Naive B cell (primary cell): ENCODE data around the gene CCL18. TPM values are rescaled to one million over a fixed set of nuclear protein-coding genes. Genes with fewer than 3 reads are reported as not detected.
A peak's percentile ranks its signal among the peaks of the same experiment; 100 is the strongest.
"Not testable (repeated sequence)": the region's sequence is repeated elsewhere in the genome, so short reads cannot be mapped to it uniquely, and the experiment has no call there.

Experiments used
- ATAC-seq, 2 donors: fragments of 150-1000 bp; cut with Tn5 transposase; 2 replicates each; pipeline ENCODE4 v1.10.0; 2021; ENCODE audit warnings: low read depth in 2 of 2, mild to moderate bottlenecking in 2 of 2, moderate library complexity in 2 of 2
- DNase-seq: peaks from one replicate; pipeline ENCODE4 v3.0.0; 2022
- H3K27ac Mint-ChIP-seq, 6 donors: one replicate each; pipeline ENCODE4 v1.8.0; 2020 to 2022; ENCODE audit warnings: mild to moderate bottlenecking in 6 of 6, mixed read lengths in 6 of 6, moderate library complexity in 5 of 6, inconsistent platforms in 2 of 6
- H3K27me3 Mint-ChIP-seq, 3 donors: one replicate each; pipeline ENCODE4 v1.8.0; 2021 to 2022; ENCODE audit warnings: mixed read lengths in 3 of 3, mild to moderate bottlenecking in 1 of 3
- H3K36me3 Mint-ChIP-seq, 2 donors: one replicate each; pipeline ENCODE4 v1.8.0; 2020 to 2022; ENCODE audit warnings: mixed read lengths in 2 of 2, inconsistent platforms in 1 of 2, mild to moderate bottlenecking in 1 of 2
- H3K4me1 Mint-ChIP-seq, 3 donors: one replicate each; pipeline ENCODE4 v1.8.0; 2020 to 2022; ENCODE audit warnings: mixed read lengths in 3 of 3, inconsistent platforms in 1 of 3, mild to moderate bottlenecking in 1 of 3, moderate library complexity in 1 of 3
- H3K4me3 Mint-ChIP-seq, 8 donors: one replicate each; pipeline ENCODE4 v1.8.0; 2020 to 2022; ENCODE audit warnings: mild to moderate bottlenecking in 8 of 8, mixed read lengths in 8 of 8, moderate library complexity in 8 of 8, inconsistent platforms in 2 of 8
- H3K9me3 Mint-ChIP-seq, 7 donors: one replicate each; pipeline ENCODE4 v1.8.0; 2020 to 2022; ENCODE audit warnings: mixed read lengths in 7 of 7, mild to moderate bottlenecking in 5 of 7, inconsistent platforms in 2 of 7, moderate library complexity in 1 of 7
- polyA plus RNA-seq, 6 donors: library from polyadenylated mRNA; unstranded; fragments of 300-500 nt; fragmentation: Illumina TruSeq; gene quantifications; one replicate each; pipeline ENCODE4 v1.2.3, GENCODE V29; 2021; ENCODE audit warnings: low read depth in 6 of 6

Gene CCL18, protein sequence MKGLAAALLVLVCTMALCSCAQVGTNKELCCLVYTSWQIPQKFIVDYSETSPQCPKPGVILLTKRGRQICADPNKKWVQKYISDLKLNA
- polyA plus RNA-seq: not detected

GRCh38 chr17:36063786-36064541 lies at the start of gene CCL18:
CCL18 (plus strand) TSS chr17:36064272; CDS start chr17:36064343, 71 bp downstream.
- peak within 1 kb of the TSS in 2 of 6 donors; percentile 60 to 88 for H3K27ac Mint-ChIP-seq
- H3K4me3 Mint-ChIP-seq: peak within 1 kb of the TSS in 1 of 8 donors; percentile 38
- DNase-seq (no peak), ATAC-seq (no peak)
- peaks cover 0 to 6% of the 10 kb centered on the region in 2 donors for H3K36me3 Mint-ChIP-seq
- peaks cover 0 to 5% (median 0%) of the 10 kb centered on the region in 7 donors for H3K9me3 Mint-ChIP-seq
- peaks cover 0 to 5% (median 0%) of the 10 kb centered on the region in 3 donors for H3K27me3 Mint-ChIP-seq
- peaks cover 13 to 19% (median 15%) of the 10 kb centered on the region in 3 donors for H3K4me1 Mint-ChIP-seq

DNA sequence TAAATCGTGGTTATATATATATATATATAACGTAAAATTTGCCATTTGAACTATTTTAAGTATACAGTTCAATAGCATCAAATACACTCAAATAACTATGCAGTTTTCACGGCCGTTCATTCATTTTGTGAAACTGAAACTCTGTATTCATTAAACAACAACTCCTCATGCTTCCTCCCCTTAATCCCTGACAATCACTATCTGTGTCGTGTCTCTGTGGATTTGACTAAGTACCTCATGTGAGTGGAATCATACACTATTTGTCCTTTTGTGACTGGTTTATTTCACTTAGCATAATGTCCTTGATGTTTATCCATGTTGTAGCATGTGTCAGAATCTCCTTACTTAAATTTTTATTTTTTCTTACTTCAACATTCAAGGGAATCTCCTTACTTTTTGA lies 49.1 kb upstream of the CCL18 start:
- DNase-seq (no peak), ATAC-seq (no peak)
- Mint-ChIP-seq H3K4me3 (no peak overlapping the region), H3K36me3 (peaks cover 0 to 7% of the 10 kb centered on the region in 2 donors), H3K27me3 (peaks cover 4 to 7% (median 5%) of the 10 kb centered on the region in 3 donors), H3K27ac (no peak overlapping the region), H3K4me1 (peaks cover 17 to 31% (median 18%) of the 10 kb centered on the region in 3 donors), H3K9me3 (peaks cover 0 to 12% (median 3%) of the 10 kb centered on the region in 7 donors)

GRCh38 chr17:36015895-36016294 lies 48.2 kb upstream of the CCL18 start:
- not testable (repeated sequence) for ATAC-seq, H3K4me3 Mint-ChIP-seq, H3K36me3 Mint-ChIP-seq, DNase-seq, H3K27me3 Mint-ChIP-seq
- Mint-ChIP-seq H3K9me3 (peaks cover 0 to 12% (median 3%) of the 10 kb centered on the region in 7 donors), H3K27ac (peak overlapping the region in 1 of 6 donors; percentile 48), H3K4me1 (peaks cover 17 to 31% (median 18%) of the 10 kb centered on the region in 3 donors)

DNA sequence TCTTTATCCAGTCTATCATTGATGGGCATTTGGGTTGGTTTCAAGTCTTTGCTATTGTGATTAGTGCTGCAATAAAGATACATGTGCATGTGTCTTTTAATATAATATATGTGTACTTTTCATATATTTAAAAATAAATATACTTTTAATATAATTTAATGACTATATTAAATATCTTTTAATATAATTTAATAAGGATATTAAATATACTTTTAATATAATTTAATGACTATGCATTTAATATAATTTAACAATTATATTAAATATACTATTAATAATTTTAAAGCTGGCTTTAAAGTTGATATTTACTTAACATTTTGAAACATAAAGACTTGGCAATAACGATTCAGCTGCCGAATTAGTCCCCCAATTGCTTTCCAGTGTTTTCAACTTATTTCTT lies 47.5 kb upstream of the CCL18 start:
- Mint-ChIP-seq H3K4me1 (peaks cover 17 to 31% (median 18%) of the 10 kb centered on the region in 3 donors), H3K27me3 (peaks cover 4 to 11% (median 7%) of the 10 kb centered on the region in 3 donors), H3K36me3 (peaks cover 0 to 7% of the 10 kb centered on the region in 2 donors), H3K9me3 (peaks cover 0 to 12% (median 3%) of the 10 kb centered on the region in 7 donors), H3K4me3 (no peak overlapping the region), H3K27ac (no peak overlapping the region)
- no peak for DNase-seq
- no peak for ATAC-seq

GRCh38 chr17:36017799-36018198 lies 46.3 kb upstream of the CCL18 start, which contains the start of gene CCL23:
CCL23 (minus strand) TSS chr17:36017972; CDS start chr17:36017897, 75 bp downstream.
- Mint-ChIP-seq H3K4me1 (peaks cover 17 to 23% (median 18%) of the 10 kb centered on the region in 3 donors), H3K36me3 (peaks cover 0 to 7% of the 10 kb centered on the region in 2 donors), H3K27me3 (peaks cover 4 to 16% (median 7%) of the 10 kb centered on the region in 3 donors), H3K27ac (peak within 1 kb of the TSS; percentile 6 to 86 (median 74)), H3K4me3 (peak within 1 kb of the TSS in 5 of 8 donors; percentile 10 to 68 (median 30)), H3K9me3 (peaks cover 0 to 3% (median 0%) of the 10 kb centered on the region in 7 donors)
- ATAC-seq (peak; percentile 35 to 52), DNase-seq (no peak)

GRCh38 chr17:36019423-36019822 lies 44.6 kb upstream of the CCL18 start:
- Mint-ChIP-seq H3K4me3 (no peak overlapping the region), H3K36me3 (no peaks in the 10 kb centered on the region), H3K9me3 (no peaks in the 10 kb centered on the region), H3K4me1 (peaks cover 14 to 22% (median 18%) of the 10 kb centered on the region in 3 donors), H3K27me3 (peaks cover 0 to 25% (median 4%) of the 10 kb centered on the region in 3 donors), H3K27ac (peak overlapping the region in 1 of 6 donors; percentile 74)
- DNase-seq (no peak), ATAC-seq (no peak)

DNA sequence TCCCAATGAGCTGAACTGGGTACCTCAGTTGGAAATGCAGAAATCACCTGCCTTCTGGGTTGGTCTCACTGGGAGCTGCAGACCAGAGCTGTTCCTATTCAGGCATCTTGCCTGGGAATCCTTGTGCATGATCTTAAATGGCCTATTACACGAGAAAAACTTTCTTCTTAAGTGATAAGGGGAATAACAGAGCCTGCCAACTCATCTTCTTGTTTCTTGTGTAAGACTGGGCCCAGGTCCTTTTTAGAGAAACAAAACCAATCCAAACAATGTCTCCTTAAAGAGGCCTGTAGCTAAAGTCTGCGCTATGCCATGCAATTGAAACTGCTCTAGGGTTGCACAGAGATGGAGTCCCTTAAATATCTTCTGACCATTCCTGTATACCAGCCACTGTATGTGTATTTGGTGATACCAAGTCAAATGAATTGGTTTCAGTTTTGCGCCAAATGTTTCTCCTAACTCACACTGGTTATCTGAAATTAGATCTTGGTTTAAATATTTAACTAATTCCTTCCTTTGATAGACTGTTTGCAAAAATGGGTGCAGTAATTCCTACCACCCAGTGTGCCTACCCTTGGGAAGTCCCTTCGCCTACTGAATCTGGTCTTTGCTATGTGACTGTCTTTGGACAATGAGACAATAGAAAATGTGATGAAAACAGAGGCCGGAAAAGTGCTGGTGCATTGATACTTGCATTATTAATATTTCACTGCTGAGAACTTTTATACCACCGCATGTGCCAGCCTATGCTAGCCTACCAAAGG lies 39.8 kb upstream of the CCL18 start:
- H3K4me3 Mint-ChIP-seq: no peak overlapping the region
- DNase-seq: no peak
- H3K27ac Mint-ChIP-seq: peak overlapping the region in 1 of 6 donors; percentile 62
- H3K4me1 Mint-ChIP-seq: peaks cover 0 to 2% (median under 1%) of the 10 kb centered on the region in 3 donors
- no peak for ATAC-seq
- no peaks in the 10 kb centered on the region for H3K9me3 Mint-ChIP-seq
- peaks cover 7 to 32% (median 12%) of the 10 kb centered on the region in 3 donors for H3K27me3 Mint-ChIP-seq
- no peaks in the 10 kb centered on the region for H3K36me3 Mint-ChIP-seq

DNA sequence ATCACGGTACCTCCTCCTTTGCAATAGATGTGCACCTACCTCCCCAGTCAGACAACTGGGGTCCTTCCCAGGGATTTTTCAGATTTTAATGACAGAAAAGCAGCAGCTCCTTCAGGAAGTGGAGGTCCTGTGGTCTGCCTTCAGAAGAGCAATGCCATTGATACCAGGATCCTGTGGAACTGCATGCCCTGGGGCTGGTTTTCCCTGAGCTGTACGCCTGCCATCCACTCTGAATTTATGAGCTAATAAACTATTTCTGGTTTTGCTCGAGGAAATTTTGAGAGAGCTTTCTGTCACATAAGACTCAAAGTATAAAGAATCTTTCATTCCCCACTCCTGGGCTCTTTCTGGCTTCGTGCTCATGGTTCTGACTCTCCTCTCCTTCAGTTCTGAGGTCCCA lies 36.3 kb upstream of the CCL18 start:
- Mint-ChIP-seq H3K27ac (no peak overlapping the region), H3K27me3 (peaks cover 22 to 47% (median 40%) of the 10 kb centered on the region in 3 donors), H3K4me1 (no peaks in the 10 kb centered on the region), H3K4me3 (no peak overlapping the region), H3K9me3 (no peaks in the 10 kb centered on the region), H3K36me3 (no peaks in the 10 kb centered on the region)
- no peak for ATAC-seq
- no peak for DNase-seq

DNA sequence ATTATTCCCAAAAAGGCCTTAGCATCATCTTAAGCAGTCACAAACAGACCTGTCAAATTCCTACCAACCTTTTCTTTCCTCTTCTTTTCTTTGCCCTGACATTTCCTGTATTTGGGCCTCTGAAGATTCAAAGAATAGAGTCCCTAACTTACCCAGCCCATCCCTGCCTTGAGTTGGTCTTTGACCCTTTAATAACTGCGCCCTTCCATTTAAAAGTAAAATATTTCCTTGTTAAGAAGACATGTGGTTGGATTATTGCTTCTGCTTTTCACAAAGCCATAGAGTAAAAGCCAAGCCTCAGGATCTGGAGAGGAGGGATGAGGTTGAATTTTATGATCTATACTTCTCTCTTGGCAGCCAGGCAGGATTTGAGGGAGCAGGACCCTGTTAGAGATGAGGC lies 33.1 kb upstream of the CCL18 start:
- H3K36me3 Mint-ChIP-seq: no peaks in the 10 kb centered on the region
- H3K27me3 Mint-ChIP-seq: peaks cover 27 to 40% (median 39%) of the 10 kb centered on the region in 3 donors
- peaks cover 0 to 2% (median 0%) of the 10 kb centered on the region in 7 donors for H3K9me3 Mint-ChIP-seq
- peaks cover 11 to 18% (median 17%) of the 10 kb centered on the region in 3 donors for H3K4me1 Mint-ChIP-seq
- ATAC-seq (no peak), DNase-seq (no peak)
- no peak overlapping the region for H3K4me3 Mint-ChIP-seq
- H3K27ac Mint-ChIP-seq: peak overlapping the region in 2 of 6 donors; percentile 18 to 69

- Mint-ChIP-seq H3K4me1 (peaks cover 16 to 24% (median 22%) of the 10 kb centered on the region in 3 donors), H3K36me3 (no peaks in the 10 kb centered on the region), H3K27ac (peak overlapping the region in 1 of 6 donors; percentile 51), H3K9me3 (peaks cover 0 to 2% (median 0%) of the 10 kb centered on the region in 7 donors), H3K4me3 (no peak overlapping the region), H3K27me3 (peaks cover 20 to 33% (median 29%) of the 10 kb centered on the region in 3 donors)
- ATAC-seq (peak; percentile 91 to 93), DNase-seq (peak; percentile 26)
Observed at GRCh38 chr17:36034127-36034526, 29.9 kb upstream of the CCL18 start.

DNA sequence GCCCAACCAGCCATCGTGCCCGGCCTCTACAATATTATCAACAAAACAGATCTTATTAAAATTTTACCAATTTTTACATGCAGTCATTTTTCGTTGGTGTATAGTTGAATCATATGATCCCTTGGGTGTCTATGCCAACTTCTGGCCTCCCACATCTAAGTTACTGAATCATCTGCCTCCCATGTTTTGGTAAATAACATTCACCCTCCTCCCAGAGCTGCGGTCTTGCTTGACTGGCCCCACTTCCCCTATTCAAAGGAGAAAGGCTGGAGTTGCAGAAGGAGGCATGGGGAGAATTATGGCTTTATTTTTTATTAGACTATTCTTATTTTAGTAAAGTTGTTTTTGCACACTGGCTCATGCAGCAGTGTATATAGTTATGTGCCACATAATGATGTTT lies 27.8 kb upstream of the CCL18 start:
- no peak overlapping the region for H3K4me3 Mint-ChIP-seq

GRCh38 chr17:36048066-36048465 lies 16.0 kb upstream of the CCL18 start:
- DNase-seq: no peak
- Mint-ChIP-seq H3K27me3 (peaks cover 14 to 45% (median 28%) of the 10 kb centered on the region in 3 donors), H3K27ac (no peak overlapping the region), H3K9me3 (peaks cover 5 to 42% (median 33%) of the 10 kb centered on the region in 7 donors), H3K36me3 (peaks cover 6 to 16% of the 10 kb centered on the region in 2 donors), H3K4me1 (peaks cover 0 to under 1% (median 0%) of the 10 kb centered on the region in 3 donors), H3K4me3 (no peak overlapping the region)
- ATAC-seq: no peak

More for the DNA sequence above, 27.8 kb upstream of the CCL18 start:
- peaks cover 16 to 24% (median 22%) of the 10 kb centered on the region in 3 donors for H3K4me1 Mint-ChIP-seq
- ATAC-seq: no peak
- H3K36me3 Mint-ChIP-seq: no peaks in the 10 kb centered on the region
- no peak overlapping the region for H3K27ac Mint-ChIP-seq
- peaks cover 15 to 21% (median 16%) of the 10 kb centered on the region in 3 donors for H3K27me3 Mint-ChIP-seq
- peaks cover 0 to 2% (median 0%) of the 10 kb centered on the region in 7 donors for H3K9me3 Mint-ChIP-seq
- DNase-seq: no peak

DNA sequence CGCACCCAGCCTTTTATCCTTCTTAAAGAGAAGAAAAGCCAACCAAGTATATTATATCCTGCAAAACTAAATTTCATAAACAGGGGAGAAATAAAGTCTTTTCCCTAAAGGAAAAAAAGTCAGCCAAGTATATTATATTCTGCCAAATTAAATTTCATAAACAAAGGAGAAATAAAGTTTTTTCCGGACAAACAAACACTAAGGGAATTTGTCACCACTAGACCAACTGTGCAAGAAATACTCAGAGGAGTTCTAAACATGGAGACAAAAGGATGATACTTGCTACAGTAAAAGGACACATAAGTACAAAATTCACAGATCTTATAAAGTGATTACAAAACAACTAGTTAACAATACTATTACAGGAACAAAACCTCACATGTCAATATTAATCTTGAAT lies 14.4 kb upstream of the CCL18 start:
- H3K4me3 Mint-ChIP-seq: no peak overlapping the region
- H3K36me3 Mint-ChIP-seq: peaks cover 6 to 16% of the 10 kb centered on the region in 2 donors
- peak overlapping the region in 1 of 6 donors; percentile 56 for H3K27ac Mint-ChIP-seq
- peaks cover 5 to 42% (median 33%) of the 10 kb centered on the region in 7 donors for H3K9me3 Mint-ChIP-seq
- peaks cover 14 to 35% (median 22%) of the 10 kb centered on the region in 3 donors for H3K27me3 Mint-ChIP-seq
- ATAC-seq: no peak
- peaks cover 0 to 7% (median 4%) of the 10 kb centered on the region in 3 donors for H3K4me1 Mint-ChIP-seq
- no peak for DNase-seq
